Nephron progenitor cell (in vitro differentiated cells): ENCODE measurements around the gene TBX20.
"Not testable (repeated sequence)": the region's sequence is repeated elsewhere in the genome, so short reads cannot be mapped to it uniquely, and the experiment has no call there.

Experiments
- DNase-seq: peaks from one replicate; pipeline ENCODE4 v3.0.0; 2021
- H3K27ac Mint-ChIP-seq: 2 replicates; pipeline ENCODE4 v1.8.0; 2021; ENCODE audit warnings: mild to moderate bottlenecking, moderate library complexity, mixed read lengths
- H3K27me3 Mint-ChIP-seq: 2 replicates; pipeline ENCODE4 v1.8.0; 2021; ENCODE audit warnings: mild to moderate bottlenecking, low read depth, mixed read lengths; ENCODE audit not compliant: poor library complexity
- H3K36me3 Mint-ChIP-seq: 2 replicates; pipeline ENCODE4 v1.8.0; 2021; ENCODE audit warnings: low read depth, mixed read lengths
- H3K4me1 Mint-ChIP-seq: 2 replicates; pipeline ENCODE4 v1.8.0; 2021; ENCODE audit warnings: mixed read lengths
- H3K4me3 Mint-ChIP-seq: 2 replicates; pipeline ENCODE4 v1.8.0; 2021; ENCODE audit warnings: mild to moderate bottlenecking, moderate library complexity, mixed read lengths
- H3K9me3 Mint-ChIP-seq: 2 replicates; pipeline ENCODE4 v1.8.0; 2021; ENCODE audit warnings: mild to moderate bottlenecking, moderate library complexity, mixed read lengths
- TF ChIP-seq, protein P1 (sequence below): fragments of 200-600 bp; sonication (generic); IDR thresholded peaks from 2 replicates; pipeline ENCODE4 v1.5.0; 2021; ENCODE audit warnings: antibody characterized with exemption

TBX20 gene

DNA sequence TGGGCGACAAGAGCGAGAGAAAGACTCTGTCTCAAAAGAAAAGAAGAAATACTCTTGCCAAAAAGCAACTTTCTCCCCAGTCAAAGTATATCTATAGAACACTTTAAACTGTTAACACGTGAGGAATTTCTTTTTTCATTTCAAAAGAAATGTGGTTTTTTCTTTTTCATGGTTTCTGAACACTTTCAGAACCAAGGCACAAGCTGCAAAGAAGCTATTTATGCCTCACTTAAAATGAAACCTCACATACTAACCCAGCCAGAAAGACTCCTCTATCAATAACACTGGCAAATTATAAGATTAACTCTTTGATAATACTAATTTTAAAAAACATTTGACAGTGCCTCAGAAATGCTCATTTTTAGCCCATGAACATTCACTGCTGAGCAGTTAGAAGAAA lies 20.9 kb downstream of the TBX20 start:
- TF ChIP-seq, protein P1, sequence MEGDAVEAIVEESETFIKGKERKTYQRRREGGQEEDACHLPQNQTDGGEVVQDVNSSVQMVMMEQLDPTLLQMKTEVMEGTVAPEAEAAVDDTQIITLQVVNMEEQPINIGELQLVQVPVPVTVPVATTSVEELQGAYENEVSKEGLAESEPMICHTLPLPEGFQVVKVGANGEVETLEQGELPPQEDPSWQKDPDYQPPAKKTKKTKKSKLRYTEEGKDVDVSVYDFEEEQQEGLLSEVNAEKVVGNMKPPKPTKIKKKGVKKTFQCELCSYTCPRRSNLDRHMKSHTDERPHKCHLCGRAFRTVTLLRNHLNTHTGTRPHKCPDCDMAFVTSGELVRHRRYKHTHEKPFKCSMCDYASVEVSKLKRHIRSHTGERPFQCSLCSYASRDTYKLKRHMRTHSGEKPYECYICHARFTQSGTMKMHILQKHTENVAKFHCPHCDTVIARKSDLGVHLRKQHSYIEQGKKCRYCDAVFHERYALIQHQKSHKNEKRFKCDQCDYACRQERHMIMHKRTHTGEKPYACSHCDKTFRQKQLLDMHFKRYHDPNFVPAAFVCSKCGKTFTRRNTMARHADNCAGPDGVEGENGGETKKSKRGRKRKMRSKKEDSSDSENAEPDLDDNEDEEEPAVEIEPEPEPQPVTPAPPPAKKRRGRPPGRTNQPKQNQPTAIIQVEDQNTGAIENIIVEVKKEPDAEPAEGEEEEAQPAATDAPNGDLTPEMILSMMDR: no peak
- H3K27me3 Mint-ChIP-seq: peaks cover 13% of the 10 kb centered on the region
- H3K27ac Mint-ChIP-seq: no peak overlapping the region
- H3K36me3 Mint-ChIP-seq: no peaks in the 10 kb centered on the region
- no peak for DNase-seq
- no peaks in the 10 kb centered on the region for H3K4me1 Mint-ChIP-seq
- no peak overlapping the region for H3K4me3 Mint-ChIP-seq
- no peaks in the 10 kb centered on the region for H3K9me3 Mint-ChIP-seq

DNA sequence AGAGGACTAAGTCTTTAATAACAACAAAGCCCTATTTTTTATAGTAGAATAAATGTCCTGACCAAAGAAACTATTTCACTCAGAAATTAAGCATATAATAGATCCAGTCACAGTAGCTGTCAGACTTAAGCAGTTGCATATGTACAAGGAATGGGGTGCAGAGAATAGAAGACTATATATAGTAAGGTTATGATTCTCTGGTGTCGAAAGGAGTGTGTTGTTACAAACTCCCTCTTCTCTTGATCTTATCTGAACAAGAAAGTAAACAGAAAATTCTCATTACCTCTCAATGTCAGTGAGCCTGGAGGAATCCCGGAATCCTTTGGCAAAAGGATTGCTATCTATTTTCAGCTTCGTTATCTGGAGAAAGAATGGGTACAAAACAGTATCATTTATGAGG lies 22.7 kb downstream of the TBX20 start:
- H3K36me3 Mint-ChIP-seq, H3K9me3 Mint-ChIP-seq, H3K27ac Mint-ChIP-seq, H3K4me1 Mint-ChIP-seq, DNase-seq, H3K4me3 Mint-ChIP-seq: not testable (repeated sequence)
- peaks cover 13% of the 10 kb centered on the region for H3K27me3 Mint-ChIP-seq

DNA sequence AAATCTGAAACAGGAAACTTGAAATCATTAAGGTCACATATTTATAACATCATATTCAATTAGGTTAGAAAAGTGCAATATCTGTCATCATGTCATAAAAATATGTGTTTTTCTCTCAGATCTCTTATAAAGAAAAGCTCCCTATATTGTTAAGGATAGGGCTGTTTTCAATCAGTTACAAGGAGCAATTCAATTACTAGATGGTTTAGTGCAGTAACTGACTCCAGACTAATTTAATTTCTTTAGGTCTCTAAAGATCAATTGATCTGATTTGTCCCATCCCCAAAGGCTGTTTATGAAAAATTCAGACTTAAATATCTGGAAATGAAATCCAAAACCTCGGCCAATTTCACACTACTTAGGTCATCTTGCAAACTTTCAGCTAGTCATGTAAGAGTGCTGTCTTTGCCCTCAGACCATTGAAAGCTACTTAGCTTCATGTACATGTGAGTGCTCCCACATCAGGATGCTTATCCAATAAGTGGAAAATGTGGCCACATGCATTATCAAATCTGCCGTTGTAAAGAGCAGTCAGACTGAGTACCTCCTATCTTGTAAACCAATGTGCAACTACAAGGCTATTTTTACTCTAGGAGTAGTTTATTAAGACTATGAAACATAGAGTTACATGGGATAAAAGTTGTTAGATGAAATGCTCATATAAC lies 24.7 kb downstream of the TBX20 start:
- H3K36me3 Mint-ChIP-seq, DNase-seq, H3K27ac Mint-ChIP-seq, H3K4me3 Mint-ChIP-seq, H3K9me3 Mint-ChIP-seq, H3K4me1 Mint-ChIP-seq: not testable (repeated sequence)
- H3K27me3 Mint-ChIP-seq: peaks cover 13% of the 10 kb centered on the region

DNA sequence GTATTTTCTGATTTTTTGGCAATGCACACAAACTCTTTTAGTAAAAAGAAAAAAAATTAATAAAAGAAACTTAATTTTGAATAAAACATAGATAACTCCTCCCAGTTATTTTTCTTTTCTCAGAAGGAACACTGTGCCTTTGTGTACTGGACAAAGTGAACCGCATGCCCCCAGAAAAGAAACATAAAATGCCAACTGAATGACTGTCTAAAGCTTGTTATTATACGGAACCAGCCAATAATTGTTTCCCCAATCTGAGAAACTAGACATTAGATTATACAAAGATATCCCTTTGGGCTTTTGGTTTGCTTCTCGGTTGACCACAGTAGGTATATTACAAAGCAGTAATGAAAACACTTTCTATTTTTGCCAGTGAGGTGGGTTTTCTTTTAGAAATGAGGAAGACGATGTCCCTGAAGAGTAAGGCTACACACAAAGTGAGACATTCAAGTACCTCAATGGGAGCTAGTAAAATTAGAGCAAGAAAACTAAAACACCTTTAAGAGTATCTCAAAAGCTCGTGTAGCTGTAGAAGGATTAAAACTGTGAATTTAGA lies 25.3 kb downstream of the TBX20 start:
- H3K9me3 Mint-ChIP-seq, DNase-seq, H3K4me1 Mint-ChIP-seq, H3K36me3 Mint-ChIP-seq, H3K27ac Mint-ChIP-seq, H3K4me3 Mint-ChIP-seq: not testable (repeated sequence)
- H3K27me3 Mint-ChIP-seq: peaks cover 15% of the 10 kb centered on the region

DNA sequence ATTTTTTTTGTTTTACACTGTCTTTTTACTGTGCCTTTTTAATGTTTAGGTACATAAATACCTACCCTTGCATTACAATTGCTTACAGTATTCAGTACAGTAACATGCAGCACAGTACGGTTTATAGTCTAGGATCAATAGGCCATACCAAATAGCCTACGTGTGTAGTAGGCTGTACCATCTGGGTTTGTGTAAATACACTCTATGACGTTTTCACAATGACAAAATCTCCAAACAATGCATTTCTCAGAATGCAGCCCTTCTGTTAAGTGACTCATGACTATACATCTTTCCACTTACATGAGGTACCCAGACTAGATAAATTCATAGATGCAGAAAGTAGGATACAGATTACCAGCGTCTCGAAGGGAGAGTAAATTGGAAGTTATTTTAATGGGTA lies 26.5 kb downstream of the TBX20 start:
- not testable (repeated sequence) for H3K36me3 Mint-ChIP-seq, DNase-seq, H3K9me3 Mint-ChIP-seq, H3K4me1 Mint-ChIP-seq, H3K4me3 Mint-ChIP-seq, H3K27ac Mint-ChIP-seq
- peaks cover 11% of the 10 kb centered on the region for H3K27me3 Mint-ChIP-seq

DNA sequence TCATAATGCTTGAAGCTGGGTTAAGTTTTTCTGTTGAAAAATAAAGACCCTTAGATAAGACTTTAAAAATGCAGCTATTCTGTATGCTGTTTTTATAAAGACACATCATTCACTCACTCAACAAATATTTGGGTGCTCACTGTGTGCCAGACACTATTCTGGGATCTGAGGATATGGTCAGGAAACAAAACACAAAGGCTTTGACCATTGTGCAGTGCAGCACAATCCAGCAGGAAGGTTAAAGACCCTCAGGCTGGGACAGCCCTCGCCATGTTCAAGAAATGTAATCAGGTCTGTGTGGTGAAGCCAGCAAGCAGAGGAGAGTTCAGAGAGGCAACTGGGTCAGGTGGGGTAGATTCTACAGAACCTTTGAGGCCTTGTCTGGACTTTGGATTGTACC lies 31.5 kb downstream of the TBX20 start:
- not testable (repeated sequence) for H3K36me3 Mint-ChIP-seq, H3K27ac Mint-ChIP-seq, H3K9me3 Mint-ChIP-seq, DNase-seq, H3K4me3 Mint-ChIP-seq, H3K4me1 Mint-ChIP-seq
- peaks cover 12% of the 10 kb centered on the region for H3K27me3 Mint-ChIP-seq

DNA sequence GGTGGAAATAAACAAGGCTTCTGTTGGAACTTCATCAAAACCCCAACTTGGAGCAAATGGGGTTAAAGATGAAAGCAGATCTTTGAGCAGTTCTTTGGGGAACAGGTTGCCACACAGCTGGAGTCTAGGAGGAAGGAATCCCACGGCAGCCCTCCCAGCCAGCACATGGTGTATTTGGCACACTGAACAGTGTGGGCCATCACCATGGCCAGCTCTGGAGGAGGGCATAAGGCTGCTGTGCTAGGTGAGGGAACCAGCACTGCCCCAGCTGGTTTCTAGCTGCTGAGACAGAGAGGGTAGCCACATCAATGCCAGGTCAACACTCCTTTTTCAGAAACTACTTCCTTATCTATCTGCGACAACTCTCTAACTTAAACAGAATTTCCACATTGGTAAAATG lies 33.7 kb downstream of the TBX20 start:
- peaks cover 12% of the 10 kb centered on the region for H3K27me3 Mint-ChIP-seq
- not testable (repeated sequence) for H3K36me3 Mint-ChIP-seq, H3K27ac Mint-ChIP-seq, H3K4me1 Mint-ChIP-seq, H3K9me3 Mint-ChIP-seq, DNase-seq, H3K4me3 Mint-ChIP-seq

DNA sequence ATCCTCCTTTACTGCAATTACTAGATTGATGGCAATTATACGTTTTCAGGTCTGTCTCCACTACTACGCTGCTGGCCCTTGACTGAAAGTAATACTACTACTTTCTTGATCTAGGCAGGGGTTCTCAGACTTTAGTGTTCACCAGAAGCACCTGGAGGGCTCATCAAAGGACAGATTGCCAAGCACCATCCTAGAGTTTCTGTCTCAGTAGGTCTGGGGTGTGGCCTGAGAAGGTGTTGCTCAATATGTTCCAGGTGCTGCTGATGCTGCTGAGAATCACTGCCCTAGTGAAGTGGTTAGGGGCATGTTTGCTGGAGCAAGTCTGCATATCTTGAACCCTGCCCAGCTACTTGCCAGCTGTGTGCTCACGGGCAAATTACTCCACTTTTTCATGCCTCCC lies 37.9 kb downstream of the TBX20 start:
- H3K27me3 Mint-ChIP-seq, DNase-seq, H3K4me3 Mint-ChIP-seq, H3K36me3 Mint-ChIP-seq, H3K4me1 Mint-ChIP-seq, H3K9me3 Mint-ChIP-seq, H3K27ac Mint-ChIP-seq: not testable (repeated sequence)

DNA sequence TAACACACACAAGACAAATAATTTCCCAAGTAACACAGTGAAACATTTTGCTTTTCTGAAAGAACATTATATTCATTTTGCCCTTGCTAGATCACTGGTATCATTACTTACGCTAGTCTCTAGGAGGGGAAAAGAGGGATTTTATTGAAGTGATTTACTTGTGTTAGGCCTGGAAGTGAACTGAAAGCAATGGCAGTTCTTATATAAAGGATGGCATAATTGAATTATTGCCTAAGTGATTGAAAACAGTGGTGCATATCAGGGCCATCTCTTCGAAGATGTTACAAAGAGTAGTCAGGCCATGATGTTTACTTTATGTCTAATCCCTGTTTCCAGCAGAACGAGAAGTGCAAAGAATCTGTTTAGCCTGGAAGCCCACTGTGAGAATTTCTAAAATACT lies 38.8 kb downstream of the TBX20 start:
- DNase-seq, H3K4me3 Mint-ChIP-seq, H3K27ac Mint-ChIP-seq, H3K4me1 Mint-ChIP-seq, H3K9me3 Mint-ChIP-seq, H3K36me3 Mint-ChIP-seq, H3K27me3 Mint-ChIP-seq: not testable (repeated sequence)

DNA sequence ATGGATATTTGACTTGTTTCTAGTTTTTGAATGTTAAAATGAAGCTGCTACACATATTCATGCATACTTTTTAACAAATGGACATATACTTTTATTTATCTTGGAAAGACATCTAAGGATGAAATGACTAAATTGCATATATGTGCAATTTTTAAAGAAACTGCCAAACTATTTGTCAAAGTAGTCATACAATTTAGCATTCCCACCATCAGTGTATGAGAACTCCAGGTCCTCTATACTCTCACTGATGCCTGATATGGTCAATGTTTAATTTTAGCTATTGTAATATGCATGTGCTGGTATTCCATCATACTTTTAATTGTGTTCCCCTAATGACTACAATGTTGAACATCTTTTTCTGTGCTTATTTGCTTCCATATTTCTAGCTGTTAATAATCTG lies 47.0 kb downstream of the TBX20 start:
- DNase-seq, H3K27ac Mint-ChIP-seq, H3K36me3 Mint-ChIP-seq: not testable (repeated sequence)

DNA sequence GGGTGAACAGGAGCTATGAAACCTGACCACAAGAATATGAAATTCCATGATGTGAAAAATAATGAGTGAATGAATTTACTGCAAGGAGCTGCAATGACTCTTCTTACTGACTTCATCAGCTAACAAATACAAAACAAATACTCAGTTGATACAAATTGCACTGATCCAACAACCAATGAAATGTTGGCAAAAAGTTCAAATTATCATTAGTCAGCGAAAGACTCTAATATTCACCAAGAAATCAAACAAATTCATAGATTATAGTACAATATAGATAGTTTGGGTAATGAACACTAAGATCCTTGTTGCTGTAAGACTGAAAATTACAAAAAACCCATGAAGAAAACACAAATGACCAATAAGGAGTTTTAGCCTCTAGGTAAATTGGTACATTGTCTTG lies 49.0 kb downstream of the TBX20 start:
- H3K9me3 Mint-ChIP-seq, H3K27me3 Mint-ChIP-seq, DNase-seq, H3K4me1 Mint-ChIP-seq, H3K4me3 Mint-ChIP-seq, H3K36me3 Mint-ChIP-seq, H3K27ac Mint-ChIP-seq: not testable (repeated sequence)

More for the DNA sequence above, 47.0 kb downstream of the TBX20 start:
- not testable (repeated sequence) for H3K4me3 Mint-ChIP-seq, H3K4me1 Mint-ChIP-seq, H3K27me3 Mint-ChIP-seq, H3K9me3 Mint-ChIP-seq

DNA sequence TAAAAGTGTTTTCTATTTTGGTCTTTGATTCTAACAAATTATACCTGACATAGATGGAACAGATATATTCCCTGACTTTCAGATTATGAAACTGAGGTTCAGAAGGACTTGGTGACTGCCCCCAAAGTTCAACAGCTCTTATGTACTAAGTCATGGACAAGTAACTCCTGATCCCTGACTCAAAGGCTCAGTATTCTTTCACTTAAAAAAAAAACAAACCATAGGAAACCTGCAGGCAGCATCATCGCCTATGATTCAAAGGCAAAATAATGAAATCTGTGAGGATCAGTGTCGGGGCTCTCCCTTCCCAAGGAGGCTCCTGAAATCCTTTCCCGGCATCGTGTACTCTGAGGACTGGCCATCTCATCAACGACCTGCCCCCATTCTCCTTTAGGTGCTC lies 49.9 kb downstream of the TBX20 start:
- not testable (repeated sequence) for H3K27me3 Mint-ChIP-seq, H3K27ac Mint-ChIP-seq, H3K4me1 Mint-ChIP-seq, DNase-seq, H3K9me3 Mint-ChIP-seq, H3K36me3 Mint-ChIP-seq, H3K4me3 Mint-ChIP-seq

DNA sequence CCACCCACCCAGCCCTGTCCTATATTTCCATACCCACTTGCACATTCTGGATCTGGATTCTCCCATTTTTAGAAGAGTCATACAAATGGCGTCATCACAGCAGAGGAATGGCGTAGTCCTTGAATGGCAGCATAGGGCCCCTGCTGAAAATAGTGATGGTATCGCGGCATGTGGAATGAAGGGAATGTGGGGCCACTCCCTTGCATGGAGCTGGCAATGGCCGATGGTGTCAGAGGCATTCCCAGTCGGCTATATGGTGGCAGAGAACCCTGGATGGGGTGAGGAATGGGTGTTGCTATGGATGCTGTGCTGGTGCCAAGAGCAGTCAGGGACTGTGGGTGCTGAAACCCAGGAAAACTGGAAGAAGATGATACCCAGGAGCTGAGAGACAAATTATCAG lies 51.5 kb downstream of the TBX20 start:
- not testable (repeated sequence) for H3K9me3 Mint-ChIP-seq, H3K4me1 Mint-ChIP-seq, H3K36me3 Mint-ChIP-seq, H3K27me3 Mint-ChIP-seq, DNase-seq, H3K4me3 Mint-ChIP-seq
- peak overlapping the region; percentile 39 for H3K27ac Mint-ChIP-seq

DNA sequence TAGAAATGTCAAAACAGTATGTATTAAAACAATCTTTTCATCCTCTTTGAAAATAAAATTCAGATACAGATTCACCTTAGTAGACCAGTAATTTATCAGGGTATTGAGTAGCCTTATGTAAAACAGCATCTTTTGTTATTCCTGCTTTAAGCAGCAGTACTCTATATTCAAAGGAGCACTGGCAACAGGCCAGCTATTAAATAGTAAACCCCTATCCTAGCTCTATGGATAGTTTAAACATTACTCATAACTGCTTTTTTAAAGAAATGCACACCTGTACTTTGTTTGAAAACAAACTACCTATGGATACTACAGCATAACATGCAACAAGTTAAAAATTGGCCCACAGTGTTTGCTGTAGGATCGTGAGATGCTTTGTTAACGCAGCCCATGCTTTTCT lies 53.7 kb downstream of the TBX20 start:
- not testable (repeated sequence) for H3K4me1 Mint-ChIP-seq, H3K27me3 Mint-ChIP-seq, H3K4me3 Mint-ChIP-seq, H3K27ac Mint-ChIP-seq, DNase-seq, H3K9me3 Mint-ChIP-seq, H3K36me3 Mint-ChIP-seq
